WTC11 (cell line): ENCODE data around the gene BCAS1. TPM values are rescaled to one million over a fixed set of nuclear protein-coding genes. Genes with fewer than 3 reads are reported as not detected.

Source experiments
- ATAC-seq: fragments of 200-7000 bp; cut with Tn5 transposase; 2 replicates; pipeline ENCODE4 v1.10.0; 2021; ENCODE audit warnings: mild to moderate bottlenecking, moderate library complexity
- CTCF ChIA-PET: fragments of 300-600 bp; sonication (Branson Sonifier 250); formaldehyde crosslinking; loops from one replicate; lab custom pipeline; 2021; ENCODE audit warnings: antibody characterized with exemption; lab: Charles Lee
- POLR2A ChIA-PET: fragments of 350-600 bp; sonication (Branson Sonifier 250); formaldehyde crosslinking; loops from one replicate; lab custom pipeline; 2021; ENCODE audit warnings: antibody characterized with exemption; lab: Charles Lee
- DNase-seq: peaks from one replicate; pipeline ENCODE4 v3.0.0; 2021; ENCODE audit warnings: low spot score
- H3K27ac Mint-ChIP-seq: 2 replicates; pipeline ENCODE4 v1.8.0; 2021; ENCODE audit warnings: mixed read lengths
- H3K27me3 Mint-ChIP-seq: 2 replicates; pipeline ENCODE4 v1.8.0; 2021; ENCODE audit warnings: low read depth, mild to moderate bottlenecking, moderate library complexity, mixed read lengths
- H3K36me3 Mint-ChIP-seq: 2 replicates; pipeline ENCODE4 v1.8.0; 2021; ENCODE audit warnings: mixed read lengths
- H3K4me1 Mint-ChIP-seq: 2 replicates; pipeline ENCODE4 v1.8.0; 2022; ENCODE audit warnings: mixed read lengths
- H3K4me3 Mint-ChIP-seq: 2 replicates; pipeline ENCODE4 v1.8.0; 2021; ENCODE audit warnings: mild to moderate bottlenecking, moderate library complexity, mixed read lengths
- H3K9me3 Mint-ChIP-seq: 2 replicates; pipeline ENCODE4 v1.8.0; 2021; ENCODE audit warnings: mixed read lengths
- AR ChIP-seq: fragments of 250-450 bp; sonication (Bioruptor Pico); IDR thresholded peaks from 2 replicates; pipeline ENCODE4 v1.9.0; 2021; ENCODE audit warnings: mild to moderate bottlenecking
- ATF1 ChIP-seq: sonication (generic); formaldehyde crosslinking; IDR thresholded peaks from 2 replicates; pipeline ENCODE4 v1.8.1; 2023; ENCODE audit warnings: mild to moderate bottlenecking, moderate library complexity, missing genetic modification reagents
- CDX4 ChIP-seq: fragments of 250-450 bp; sonication (Bioruptor Pico); IDR thresholded peaks from 2 replicates; pipeline ENCODE4 v1.9.0; 2021; ENCODE audit warnings: moderate library complexity, mild to moderate bottlenecking, inconsistent platforms, borderline replicate concordance
- CREB1 ChIP-seq: sonication (generic); formaldehyde crosslinking; IDR thresholded peaks from 2 replicates; pipeline ENCODE4 v1.8.0; 2023; ENCODE audit warnings: mild to moderate bottlenecking, missing genetic modification reagents
- E2F5 ChIP-seq: sonication (generic); formaldehyde crosslinking; IDR thresholded peaks from 2 replicates; pipeline ENCODE4 v1.8.1; 2022; ENCODE audit warnings: mild to moderate bottlenecking, moderate library complexity, missing genetic modification reagents
- ELF4 ChIP-seq: sonication (generic); formaldehyde crosslinking; IDR thresholded peaks from 2 replicates; pipeline ENCODE4 v1.8.1; 2022; ENCODE audit warnings: low read depth, mild to moderate bottlenecking, moderate library complexity, missing genetic modification reagents
- ETV6 ChIP-seq: sonication (generic); formaldehyde crosslinking; IDR thresholded peaks from 2 replicates; pipeline ENCODE4 v1.8.1; 2022; ENCODE audit warnings: mild to moderate bottlenecking, missing genetic modification reagents
- GTF2I ChIP-seq: fragments of 250-450 bp; sonication (Bioruptor Pico); conservative IDR thresholded peaks from 2 replicates; pipeline ENCODE4 v1.4.0; 2021; ENCODE audit warnings: mild to moderate bottlenecking
- KAT7 ChIP-seq: sonication (generic); formaldehyde crosslinking; IDR thresholded peaks from 2 replicates; pipeline ENCODE4 v1.8.1; 2023; ENCODE audit warnings: missing genetic modification reagents, mild to moderate bottlenecking, borderline replicate concordance
- NR1H2 ChIP-seq: sonication (generic); formaldehyde crosslinking; IDR thresholded peaks from 2 replicates; pipeline ENCODE4 v1.9.0; 2021; ENCODE audit warnings: mild to moderate bottlenecking, moderate library complexity, missing genetic modification reagents
- PRRX2 ChIP-seq: fragments of 250-450 bp; sonication (Bioruptor Pico); IDR thresholded peaks from 2 replicates; pipeline ENCODE4 v1.8.0; 2021; ENCODE audit warnings: mild to moderate bottlenecking
- RORB ChIP-seq: fragments of 250-450 bp; sonication (Bioruptor Pico); IDR thresholded peaks from 2 replicates; pipeline ENCODE4 v1.9.0; 2021; ENCODE audit warnings: mild to moderate bottlenecking
- SMAD3 ChIP-seq: sonication (generic); formaldehyde crosslinking; IDR thresholded peaks from 2 replicates; pipeline ENCODE4 v1.8.0; 2022; ENCODE audit warnings: missing genetic modification reagents, mild to moderate bottlenecking, borderline replicate concordance
- SOX15 ChIP-seq: fragments of 250-450 bp; sonication (Bioruptor Pico); IDR thresholded peaks from 2 replicates; pipeline ENCODE4 v1.9.0; 2021; ENCODE audit warnings: mild to moderate bottlenecking
- TEAD4 ChIP-seq: sonication (generic); formaldehyde crosslinking; IDR thresholded peaks from 2 replicates; pipeline ENCODE4 v1.8.0; 2022; ENCODE audit warnings: mild to moderate bottlenecking, missing genetic modification reagents
- USF1 ChIP-seq: sonication (generic); formaldehyde crosslinking; IDR thresholded peaks from 2 replicates; pipeline ENCODE4 v1.8.0; 2022; ENCODE audit warnings: mild to moderate bottlenecking, missing genetic modification reagents
- ZNF121 ChIP-seq: sonication (generic); formaldehyde crosslinking; IDR thresholded peaks from 2 replicates; pipeline ENCODE4 v1.8.0; 2023; ENCODE audit warnings: missing genetic modification reagents
- ZNF671 ChIP-seq: fragments of 250-450 bp; sonication (Bioruptor Pico); IDR thresholded peaks from 2 replicates; pipeline ENCODE4 v1.8.0; 2021; ENCODE audit warnings: mild to moderate bottlenecking
- total RNA-seq: library from RNA; stranded (reverse); gene quantifications from 3 replicates; pipeline ENCODE4 v1.2.3, GENCODE V29; 2021
- TF ChIP-seq, protein P1 (sequence below): fragments of 250-450 bp; sonication (Bioruptor Pico); IDR thresholded peaks from 2 replicates; pipeline ENCODE4 v1.9.0; 2021; ENCODE audit warnings: mild to moderate bottlenecking, borderline replicate concordance
- TF ChIP-seq, protein P2 (sequence below): sonication (generic); formaldehyde crosslinking; IDR thresholded peaks from 2 replicates; pipeline ENCODE4 v1.8.1; 2022; ENCODE audit warnings: mild to moderate bottlenecking, missing genetic modification reagents, moderate library complexity, borderline replicate concordance
- TF ChIP-seq, protein P3 (sequence below): sonication (generic); formaldehyde crosslinking; IDR thresholded peaks from 2 replicates; pipeline ENCODE4 v1.8.0; 2022; ENCODE audit warnings: mild to moderate bottlenecking, missing genetic modification reagents
- TF ChIP-seq, protein P4 (sequence below): sonication (generic); formaldehyde crosslinking; IDR thresholded peaks from 2 replicates; pipeline ENCODE4 v1.8.0; 2023; ENCODE audit warnings: missing genetic modification reagents

BCAS1 gene
- total RNA-seq, 1 experiment from 2014 or later: 0.11 TPM

DNA sequence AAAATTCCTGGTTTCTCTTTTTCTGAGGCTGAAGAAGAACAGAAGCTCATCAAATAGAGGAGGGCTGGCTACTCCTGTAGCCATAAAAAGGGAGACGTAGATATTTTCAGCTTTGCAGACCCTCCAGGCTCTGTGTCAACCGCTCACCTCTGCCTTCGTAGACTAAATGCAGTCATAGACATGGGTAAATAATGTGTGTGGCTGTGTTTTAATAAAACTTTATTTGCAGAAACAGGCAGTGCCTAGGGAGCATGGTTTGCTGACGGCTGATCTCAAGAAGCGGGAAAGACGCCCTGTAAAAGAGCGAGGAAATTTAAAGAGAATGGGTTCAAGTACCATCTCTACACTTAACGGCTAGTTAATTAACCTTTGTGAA, 171.8 kb downstream of the BCAS1 start:
- H3K4me1 Mint-ChIP-seq: peaks cover 43% of the 10 kb centered on the region
- TF ChIP-seq PRRX2 (CRISPR knock-in tag): no peak
- TF ChIP-seq ZNF121 (CRISPR knock-in tag): no peak
- TF ChIP-seq, protein P1, sequence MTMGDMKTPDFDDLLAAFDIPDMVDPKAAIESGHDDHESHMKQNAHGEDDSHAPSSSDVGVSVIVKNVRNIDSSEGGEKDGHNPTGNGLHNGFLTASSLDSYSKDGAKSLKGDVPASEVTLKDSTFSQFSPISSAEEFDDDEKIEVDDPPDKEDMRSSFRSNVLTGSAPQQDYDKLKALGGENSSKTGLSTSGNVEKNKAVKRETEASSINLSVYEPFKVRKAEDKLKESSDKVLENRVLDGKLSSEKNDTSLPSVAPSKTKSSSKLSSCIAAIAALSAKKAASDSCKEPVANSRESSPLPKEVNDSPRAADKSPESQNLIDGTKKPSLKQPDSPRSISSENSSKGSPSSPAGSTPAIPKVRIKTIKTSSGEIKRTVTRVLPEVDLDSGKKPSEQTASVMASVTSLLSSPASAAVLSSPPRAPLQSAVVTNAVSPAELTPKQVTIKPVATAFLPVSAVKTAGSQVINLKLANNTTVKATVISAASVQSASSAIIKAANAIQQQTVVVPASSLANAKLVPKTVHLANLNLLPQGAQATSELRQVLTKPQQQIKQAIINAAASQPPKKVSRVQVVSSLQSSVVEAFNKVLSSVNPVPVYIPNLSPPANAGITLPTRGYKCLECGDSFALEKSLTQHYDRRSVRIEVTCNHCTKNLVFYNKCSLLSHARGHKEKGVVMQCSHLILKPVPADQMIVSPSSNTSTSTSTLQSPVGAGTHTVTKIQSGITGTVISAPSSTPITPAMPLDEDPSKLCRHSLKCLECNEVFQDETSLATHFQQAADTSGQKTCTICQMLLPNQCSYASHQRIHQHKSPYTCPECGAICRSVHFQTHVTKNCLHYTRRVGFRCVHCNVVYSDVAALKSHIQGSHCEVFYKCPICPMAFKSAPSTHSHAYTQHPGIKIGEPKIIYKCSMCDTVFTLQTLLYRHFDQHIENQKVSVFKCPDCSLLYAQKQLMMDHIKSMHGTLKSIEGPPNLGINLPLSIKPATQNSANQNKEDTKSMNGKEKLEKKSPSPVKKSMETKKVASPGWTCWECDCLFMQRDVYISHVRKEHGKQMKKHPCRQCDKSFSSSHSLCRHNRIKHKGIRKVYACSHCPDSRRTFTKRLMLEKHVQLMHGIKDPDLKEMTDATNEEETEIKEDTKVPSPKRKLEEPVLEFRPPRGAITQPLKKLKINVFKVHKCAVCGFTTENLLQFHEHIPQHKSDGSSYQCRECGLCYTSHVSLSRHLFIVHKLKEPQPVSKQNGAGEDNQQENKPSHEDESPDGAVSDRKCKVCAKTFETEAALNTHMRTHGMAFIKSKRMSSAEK (CRISPR knock-in tag): no peak
- TF ChIP-seq SOX15: no peak
- TF ChIP-seq SMAD3 (CRISPR knock-in tag): no peak
- TF ChIP-seq GTF2I (CRISPR knock-in tag): no peak
- no peak for TF ChIP-seq RORB (CRISPR knock-in tag)
- no peak for TF ChIP-seq E2F5
- TF ChIP-seq, protein P2, sequence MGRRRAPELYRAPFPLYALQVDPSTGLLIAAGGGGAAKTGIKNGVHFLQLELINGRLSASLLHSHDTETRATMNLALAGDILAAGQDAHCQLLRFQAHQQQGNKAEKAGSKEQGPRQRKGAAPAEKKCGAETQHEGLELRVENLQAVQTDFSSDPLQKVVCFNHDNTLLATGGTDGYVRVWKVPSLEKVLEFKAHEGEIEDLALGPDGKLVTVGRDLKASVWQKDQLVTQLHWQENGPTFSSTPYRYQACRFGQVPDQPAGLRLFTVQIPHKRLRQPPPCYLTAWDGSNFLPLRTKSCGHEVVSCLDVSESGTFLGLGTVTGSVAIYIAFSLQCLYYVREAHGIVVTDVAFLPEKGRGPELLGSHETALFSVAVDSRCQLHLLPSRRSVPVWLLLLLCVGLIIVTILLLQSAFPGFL (CRISPR knock-in tag): no peak
- no peak for TF ChIP-seq AR (CRISPR knock-in tag)
- TF ChIP-seq, protein P3, sequence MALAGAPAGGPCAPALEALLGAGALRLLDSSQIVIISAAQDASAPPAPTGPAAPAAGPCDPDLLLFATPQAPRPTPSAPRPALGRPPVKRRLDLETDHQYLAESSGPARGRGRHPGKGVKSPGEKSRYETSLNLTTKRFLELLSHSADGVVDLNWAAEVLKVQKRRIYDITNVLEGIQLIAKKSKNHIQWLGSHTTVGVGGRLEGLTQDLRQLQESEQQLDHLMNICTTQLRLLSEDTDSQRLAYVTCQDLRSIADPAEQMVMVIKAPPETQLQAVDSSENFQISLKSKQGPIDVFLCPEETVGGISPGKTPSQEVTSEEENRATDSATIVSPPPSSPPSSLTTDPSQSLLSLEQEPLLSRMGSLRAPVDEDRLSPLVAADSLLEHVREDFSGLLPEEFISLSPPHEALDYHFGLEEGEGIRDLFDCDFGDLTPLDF: no peak
- TF ChIP-seq NR1H2 (CRISPR knock-in tag): no peak
- no peak for TF ChIP-seq ATF1 (CRISPR knock-in tag)
- no peak for TF ChIP-seq CREB1 (CRISPR knock-in tag)
- TF ChIP-seq, all 79 proteins: peak for 0
- ATAC-seq: no peak
- DNase-seq: no peak
- Mint-ChIP-seq H3K9me3 (no peaks in the 10 kb centered on the region), H3K4me3 (no peak overlapping the region), H3K36me3 (no peaks in the 10 kb centered on the region), H3K27ac (0 out of 2 replicates have a peak overlapping the region, but pooled peaks have one; percentile 4), H3K27me3 (no peaks in the 10 kb centered on the region)
- CTCF ChIA-PET: interaction anchor here (6.7 kb wide), 1 partner anchor 17 kb away, joined by 68 read pairs; no protein-coding TSS in a partner anchor
- POLR2A ChIA-PET: no interaction called here

DNA sequence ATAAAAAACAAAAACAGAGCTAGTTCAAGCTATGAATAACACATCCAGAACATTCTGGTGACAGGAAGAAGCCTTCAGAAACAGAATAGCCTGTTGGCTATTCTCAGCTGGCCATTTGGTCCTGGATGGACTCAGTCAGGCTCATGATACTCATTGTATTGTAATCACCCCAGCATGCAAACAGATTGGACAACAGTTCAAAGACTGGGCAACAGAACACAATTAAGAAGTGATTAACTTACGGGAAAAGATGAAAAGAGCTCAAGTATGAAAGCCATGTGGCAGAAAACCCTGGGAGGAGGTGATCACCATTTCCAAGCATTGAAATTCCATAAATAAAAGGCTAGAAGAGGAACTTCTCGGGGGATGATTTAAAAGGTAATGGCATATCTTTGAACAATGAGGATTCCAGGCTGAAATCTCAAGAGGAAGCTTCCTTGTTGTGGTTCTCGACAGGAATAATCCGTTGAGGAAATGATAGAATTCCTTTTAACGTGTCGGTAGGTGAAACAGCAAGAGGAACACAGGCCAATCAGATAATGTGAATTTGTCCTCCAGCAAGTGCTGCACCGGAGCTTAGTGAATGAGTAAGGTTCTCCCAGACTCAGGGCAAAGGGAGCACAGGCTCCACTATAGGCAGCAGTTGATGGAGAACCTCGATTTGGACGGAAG, 172.4 kb downstream of the BCAS1 start:
- no peak for ATAC-seq
- DNase-seq: no peak
- H3K4me3 Mint-ChIP-seq: no peak overlapping the region
- ChIA-PET CTCF (interaction anchor here (6.7 kb wide), 1 partner anchor 17 kb away, joined by 68 read pairs; no protein-coding TSS in a partner anchor), POLR2A (interaction anchor here (0.7 to 0.8 kb wide), 2 partner anchors 17 to 28 kb away, joined by 3 read pairs; no protein-coding TSS in a partner anchor)
- H3K36me3 Mint-ChIP-seq: no peaks in the 10 kb centered on the region
- H3K9me3 Mint-ChIP-seq: no peaks in the 10 kb centered on the region
- no peaks in the 10 kb centered on the region for H3K27me3 Mint-ChIP-seq
- H3K27ac Mint-ChIP-seq: 0 out of 2 replicates have a peak overlapping the region, but pooled peaks have one; percentile 4
- H3K4me1 Mint-ChIP-seq: peaks cover 48% of the 10 kb centered on the region
- no peak for TF ChIP-seq CDX4
- no peak for TF ChIP-seq KAT7 (CRISPR knock-in tag)
- TF ChIP-seq ZNF671 (CRISPR knock-in tag): no peak
- TF ChIP-seq USF1 (CRISPR knock-in tag): no peak
- TF ChIP-seq ETV6 (CRISPR knock-in tag): no peak
- no peak for TF ChIP-seq TEAD4
- TF ChIP-seq ELF4: no peak
- TF ChIP-seq, protein P4, sequence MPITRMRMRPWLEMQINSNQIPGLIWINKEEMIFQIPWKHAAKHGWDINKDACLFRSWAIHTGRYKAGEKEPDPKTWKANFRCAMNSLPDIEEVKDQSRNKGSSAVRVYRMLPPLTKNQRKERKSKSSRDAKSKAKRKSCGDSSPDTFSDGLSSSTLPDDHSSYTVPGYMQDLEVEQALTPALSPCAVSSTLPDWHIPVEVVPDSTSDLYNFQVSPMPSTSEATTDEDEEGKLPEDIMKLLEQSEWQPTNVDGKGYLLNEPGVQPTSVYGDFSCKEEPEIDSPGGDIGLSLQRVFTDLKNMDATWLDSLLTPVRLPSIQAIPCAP (CRISPR knock-in tag): no peak
